HFFc6 (cell line): Measurements from ENCODE around the gene DOCK3. TPM values are rescaled to one million over a fixed set of nuclear protein-coding genes. Genes with fewer than 3 reads are reported as not detected.
A peak's percentile ranks its signal among the peaks of the same experiment; 100 is the strongest.

Experiments
- DNase-seq: peaks from one replicate; pipeline ENCODE4 v3.0.0-alpha.2; 2018
- H3K27ac Mint-ChIP-seq: 2 replicates; pipeline ENCODE4 v1.8.0; 2020; ENCODE audit warnings: mild to moderate bottlenecking, mixed read lengths
- H3K27me3 Mint-ChIP-seq: 2 replicates; pipeline ENCODE4 v1.8.0; 2021; ENCODE audit warnings: mild to moderate bottlenecking, moderate library complexity, mixed read lengths; ENCODE audit not compliant: insufficient read depth
- H3K36me3 Mint-ChIP-seq: 2 replicates; pipeline ENCODE4 v1.8.0; 2021; ENCODE audit warnings: low read depth, mixed read lengths
- H3K4me1 Mint-ChIP-seq: 2 replicates; pipeline ENCODE4 v1.8.0; 2020; ENCODE audit warnings: low read depth, mixed read lengths
- H3K4me3 Mint-ChIP-seq: 2 replicates; pipeline ENCODE4 v1.8.0; 2020; ENCODE audit warnings: mild to moderate bottlenecking, moderate library complexity, mixed read lengths
- H3K9me3 Mint-ChIP-seq: 2 replicates; pipeline ENCODE4 v1.8.0; 2020; ENCODE audit warnings: mild to moderate bottlenecking, mixed read lengths
- CTCF ChIP-seq: fragments of 200-600 bp; sonication (generic); IDR thresholded peaks from 2 replicates; pipeline ENCODE4 v1.5.0; 2021; ENCODE audit warnings: antibody characterized with exemption, mild to moderate bottlenecking
- total RNA-seq, 6 experiments: library from RNA; stranded (reverse); fragmentation: NEBNext Ultra II Directional; extraction: Animal tissue kit (Norgen Biotek cat#: 25700); gene quantifications; 2 replicates in 1 of 6; 3 replicates in 5 of 6; pipeline ENCODE4 v1.2.3, GENCODE V29; 2021

Gene DOCK3
- total RNA-seq, 6 experiments from 2014 or later, result 0.14 to 0.26 (median 0.22) TPM

GRCh38 chr3:51390246-51391074 is 715.7 kb downstream of the DOCK3 start:
- Mint-ChIP-seq H3K36me3 (peaks cover 50% of the 10 kb centered on the region), H3K4me1 (peaks cover 66% of the 10 kb centered on the region), H3K27me3 (peaks cover 3% of the 10 kb centered on the region)

GRCh38 chr3:51391075-51391565 is 716.4 kb downstream of the DOCK3 start, which contains the start of gene RBM15B:
TSS of gene RBM15B (plus strand) at chr3:51391285. CDS start at chr3:51391400, 115 bp downstream.
- Mint-ChIP-seq H3K9me3 (no peaks in the 10 kb centered on the region), H3K36me3 (peaks cover 44% of the 10 kb centered on the region), H3K27ac (peak within 1 kb of the TSS; percentile 88), H3K4me1 (peaks cover 65% of the 10 kb centered on the region), H3K4me3 (peak within 1 kb of the TSS; percentile 88), H3K27me3 (peaks cover 3% of the 10 kb centered on the region; the same call in 1 of the 2 replicates)
- TF ChIP-seq CTCF, result peak; percentile 91
- DNase-seq, result peak; percentile 98

More at GRCh38 chr3:51390246-51391074, 715.7 kb downstream of the DOCK3 start:
- no peak for DNase-seq
- Mint-ChIP-seq H3K27ac (peak overlapping the region; percentile 56), H3K9me3 (no peaks in the 10 kb centered on the region), H3K4me3 (peak overlapping the region; percentile 72)
- TF ChIP-seq CTCF, result no peak

- Mint-ChIP-seq H3K27me3 (peaks cover 3% of the 10 kb centered on the region; the same call in 1 of the 2 replicates), H3K36me3 (peaks cover 41% of the 10 kb centered on the region), H3K4me3 (peak overlapping the region; percentile 88), H3K27ac (peak overlapping the region; percentile 88), H3K9me3 (no peaks in the 10 kb centered on the region), H3K4me1 (peaks cover 65% of the 10 kb centered on the region)
- DNase-seq, result peak; percentile 7
- TF ChIP-seq CTCF, result no peak
Observed at GRCh38 chr3:51391566-51392354, 717.0 kb downstream of the DOCK3 start.

- Mint-ChIP-seq H3K4me3 (peak overlapping the region; percentile 88), H3K27me3 (peaks cover 3% of the 10 kb centered on the region; the same call in 1 of the 2 replicates), H3K9me3 (no peaks in the 10 kb centered on the region), H3K36me3 (peaks cover 42% of the 10 kb centered on the region), H3K27ac (no peak overlapping the region; the same call in none of the 2 replicates), H3K4me1 (peaks cover 60% of the 10 kb centered on the region)
- no peak for TF ChIP-seq CTCF
- no peak for DNase-seq
Observed at GRCh38 chr3:51392355-51393133, 717.8 kb downstream of the DOCK3 start.

- Mint-ChIP-seq H3K27ac (peak overlapping the region; percentile 33; the same call in 1 of the 2 replicates), H3K4me3 (peak overlapping the region; percentile 45), H3K27me3 (peaks cover 3% of the 10 kb centered on the region; the same call in 1 of the 2 replicates), H3K36me3 (peaks cover 36% of the 10 kb centered on the region), H3K4me1 (peaks cover 54% of the 10 kb centered on the region), H3K9me3 (no peaks in the 10 kb centered on the region)
- TF ChIP-seq CTCF, result no peak
- DNase-seq, result no peak
Observed at GRCh38 chr3:51393134-51393495, 718.4 kb downstream of the DOCK3 start.
